Stomach smooth muscle (tissue), 2 donors: ENCODE measurements around the gene SUPT4H1.

Experiments
- H3K27ac ChIP-seq: one replicate; pipeline ENCODE4 v1.7.0; 2013; ENCODE audit warnings: mild to moderate bottlenecking, low read length, inconsistent platforms
- H3K27me3 ChIP-seq, 2 donors: one replicate each; pipeline ENCODE4 v1.7.0; 2013; ENCODE audit warnings: low read length in 2 of 2; ENCODE audit not compliant: insufficient read depth in 2 of 2, control insufficient read depth in 1 of 2
- H3K36me3 ChIP-seq, 2 donors: one replicate each; pipeline ENCODE4 v1.7.0; 2013; ENCODE audit warnings: low read length in 2 of 2; ENCODE audit not compliant: control insufficient read depth in 2 of 2, insufficient read depth in 2 of 2
- H3K4me1 ChIP-seq: one replicate; pipeline ENCODE4 v1.7.0; 2013; ENCODE audit warnings: low read length; ENCODE audit not compliant: control insufficient read depth, insufficient read depth
- H3K4me3 ChIP-seq, 2 donors: one replicate each; pipeline ENCODE4 v1.7.0; 2013; ENCODE audit warnings: low read length in 2 of 2
- H3K9ac ChIP-seq, 2 donors: one replicate each; pipeline ENCODE4 v1.7.0; 2013; ENCODE audit warnings: low read length in 2 of 2, mild to moderate bottlenecking in 1 of 2
- H3K9me3 ChIP-seq, 2 donors: one replicate each; pipeline ENCODE4 v1.7.0; 2013; ENCODE audit warnings: low read length in 2 of 2; ENCODE audit not compliant: control insufficient read depth in 2 of 2
- donor health status: healthy.
- donor health status: Pancreatic carcinoma.

SUPT4H1 gene

GRCh38 chr17:58338841-58339754 lies 12.9 kb downstream of the SUPT4H1 start:
- H3K27me3 ChIP-seq: peaks cover 2 to 5% of the 10 kb centered on the region in 2 donors
- no peak overlapping the region for H3K4me3 ChIP-seq
- H3K36me3 ChIP-seq: peaks cover 0 to 4% of the 10 kb centered on the region in 2 donors
- no peaks in the 10 kb centered on the region for H3K9me3 ChIP-seq
- peak overlapping the region; percentile 21 to 35 for H3K9ac ChIP-seq
- peaks cover 27% of the 10 kb centered on the region for H3K4me1 ChIP-seq
- peak overlapping the region; percentile 77 for H3K27ac ChIP-seq

GRCh38 chr17:58338454-58338840 lies 13.6 kb downstream of the SUPT4H1 start:
- peak overlapping the region in 1 of 2 donors; percentile 35 for H3K9ac ChIP-seq
- H3K27me3 ChIP-seq: peaks cover 5% of the 10 kb centered on the region in 2 donors
- no peaks in the 10 kb centered on the region for H3K36me3 ChIP-seq
- no peaks in the 10 kb centered on the region for H3K9me3 ChIP-seq
- peaks cover 21% of the 10 kb centered on the region for H3K4me1 ChIP-seq
- H3K4me3 ChIP-seq: peak overlapping the region in 1 of 2 donors; percentile 29
- H3K27ac ChIP-seq: peak overlapping the region; percentile 77

- no peaks in the 10 kb centered on the region for H3K36me3 ChIP-seq
- peak overlapping the region; percentile 77 for H3K27ac ChIP-seq
- peak overlapping the region; percentile 40 to 42 for H3K9ac ChIP-seq
- peaks cover 20% of the 10 kb centered on the region for H3K4me1 ChIP-seq
- H3K4me3 ChIP-seq: peak overlapping the region in 1 of 2 donors; percentile 29
- no peaks in the 10 kb centered on the region for H3K9me3 ChIP-seq
- H3K27me3 ChIP-seq: peaks cover 5% of the 10 kb centered on the region in 2 donors
Observed at GRCh38 chr17:58337600-58338453, 14.2 kb downstream of the SUPT4H1 start.

DNA sequence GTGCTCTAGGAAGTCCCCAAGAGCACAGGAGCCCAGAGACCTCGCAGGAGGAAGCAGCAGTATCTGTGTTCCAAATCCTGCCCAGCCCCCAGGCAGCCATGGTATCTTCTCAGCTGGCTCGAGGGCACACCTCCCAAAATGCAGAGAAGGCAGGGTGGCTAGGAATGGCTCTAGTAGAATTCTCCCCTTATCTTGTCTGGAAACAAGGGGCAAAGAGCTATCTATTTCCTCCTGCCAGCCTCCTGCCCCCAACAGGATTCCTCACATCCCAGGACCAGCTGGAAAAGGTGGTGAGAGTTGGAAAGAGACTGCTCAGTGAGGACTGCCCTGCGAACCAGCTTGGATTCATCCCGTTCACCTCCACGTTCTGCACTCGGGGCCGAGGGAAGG lies 14.8 kb downstream of the SUPT4H1 start:
- H3K36me3 ChIP-seq: no peaks in the 10 kb centered on the region
- H3K9me3 ChIP-seq: no peaks in the 10 kb centered on the region
- H3K4me3 ChIP-seq: peak overlapping the region in 1 of 2 donors; percentile 29
- H3K27ac ChIP-seq: peak overlapping the region; percentile 77
- peaks cover 20% of the 10 kb centered on the region for H3K4me1 ChIP-seq
- H3K27me3 ChIP-seq: peaks cover 5% of the 10 kb centered on the region in 2 donors
- peak overlapping the region; percentile 40 to 42 for H3K9ac ChIP-seq

GRCh38 chr17:58336456-58337209 lies 15.4 kb downstream of the SUPT4H1 start:
- no peaks in the 10 kb centered on the region for H3K36me3 ChIP-seq
- H3K9me3 ChIP-seq: no peaks in the 10 kb centered on the region
- peaks cover 20% of the 10 kb centered on the region for H3K4me1 ChIP-seq
- peaks cover 5% of the 10 kb centered on the region in 2 donors for H3K27me3 ChIP-seq
- H3K4me3 ChIP-seq: peak overlapping the region in 1 of 2 donors; percentile 3
- H3K9ac ChIP-seq: no peak overlapping the region
- peak overlapping the region; percentile 77 for H3K27ac ChIP-seq

DNA sequence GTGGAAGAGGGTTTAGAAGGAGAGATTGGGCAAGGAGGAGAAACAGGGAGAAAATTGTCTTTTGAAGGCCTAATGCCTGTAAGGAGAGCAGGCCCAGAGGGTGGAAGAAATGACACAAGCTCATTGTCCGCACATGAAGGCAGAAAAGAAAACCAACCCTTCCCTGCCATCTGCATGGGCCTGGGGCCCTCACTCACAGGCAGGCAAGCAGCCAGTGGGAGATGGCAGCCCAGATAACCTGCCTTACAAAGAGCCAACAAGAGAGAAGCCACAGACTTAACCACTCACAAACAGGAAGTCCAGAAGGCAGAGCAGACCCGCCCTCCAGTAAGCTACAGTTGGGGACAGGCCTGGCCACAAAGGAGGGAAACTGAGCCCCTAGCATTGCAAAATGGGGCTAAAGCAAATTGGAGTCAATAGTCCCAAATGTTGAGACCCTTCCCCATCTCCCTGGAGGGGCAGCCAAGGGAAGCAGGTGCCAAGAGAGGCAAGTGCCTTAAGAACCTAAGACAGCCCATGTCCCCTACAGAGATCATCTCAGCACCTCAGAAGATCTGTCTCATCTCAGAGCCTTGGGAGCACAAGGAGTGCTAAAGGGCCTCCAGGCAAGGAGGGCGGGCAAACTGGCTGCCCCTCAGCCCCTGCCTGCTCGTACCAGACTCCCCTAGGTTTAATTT lies 16.1 kb downstream of the SUPT4H1 start:
- Histone ChIP-seq H3K36me3 (no peaks in the 10 kb centered on the region), H3K9me3 (no peaks in the 10 kb centered on the region), H3K27me3 (peaks cover 5% of the 10 kb centered on the region in 2 donors), H3K4me1 (peaks cover 20% of the 10 kb centered on the region), H3K27ac (peak overlapping the region; percentile 24), H3K4me3 (no peak overlapping the region), H3K9ac (no peak overlapping the region)

DNA sequence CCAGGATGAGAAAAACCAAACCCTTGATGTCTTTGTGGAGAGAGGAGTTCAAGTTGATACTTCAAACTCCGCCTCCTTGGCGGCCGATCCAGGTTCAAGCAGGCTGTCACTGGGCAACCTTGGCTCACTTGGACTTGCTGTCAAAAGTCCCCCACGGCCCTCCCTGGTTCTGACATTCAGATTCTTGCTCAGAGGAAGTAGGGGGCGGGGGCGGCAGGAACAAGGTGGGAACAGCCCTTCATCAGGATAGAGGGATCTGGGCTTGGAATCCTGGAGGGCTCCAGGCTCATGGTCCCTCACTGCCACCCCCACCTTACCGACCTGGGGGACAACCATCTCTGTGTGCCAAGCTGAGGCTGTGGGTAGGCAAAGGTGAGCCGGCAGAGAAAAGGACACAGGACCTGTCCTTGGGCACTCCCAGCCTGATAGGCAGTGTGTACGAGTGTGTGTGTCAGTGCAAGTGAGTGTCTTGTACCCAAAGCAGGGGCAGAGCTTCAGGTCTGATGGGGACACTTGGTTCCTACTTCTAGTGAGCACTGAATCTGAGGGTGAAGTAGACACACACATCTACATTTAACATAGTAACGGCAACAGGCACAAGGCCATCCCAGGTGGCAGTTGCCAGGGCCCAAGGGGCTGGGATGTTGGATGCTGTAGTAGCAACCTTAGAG lies 16.8 kb downstream of the SUPT4H1 start:
- H3K36me3 ChIP-seq: no peaks in the 10 kb centered on the region
- peaks cover 20% of the 10 kb centered on the region for H3K4me1 ChIP-seq
- peaks cover 5% of the 10 kb centered on the region in 2 donors for H3K27me3 ChIP-seq
- H3K9ac ChIP-seq: no peak overlapping the region
- H3K9me3 ChIP-seq: no peaks in the 10 kb centered on the region
- no peak overlapping the region for H3K4me3 ChIP-seq
- peak overlapping the region; percentile 24 for H3K27ac ChIP-seq

DNA sequence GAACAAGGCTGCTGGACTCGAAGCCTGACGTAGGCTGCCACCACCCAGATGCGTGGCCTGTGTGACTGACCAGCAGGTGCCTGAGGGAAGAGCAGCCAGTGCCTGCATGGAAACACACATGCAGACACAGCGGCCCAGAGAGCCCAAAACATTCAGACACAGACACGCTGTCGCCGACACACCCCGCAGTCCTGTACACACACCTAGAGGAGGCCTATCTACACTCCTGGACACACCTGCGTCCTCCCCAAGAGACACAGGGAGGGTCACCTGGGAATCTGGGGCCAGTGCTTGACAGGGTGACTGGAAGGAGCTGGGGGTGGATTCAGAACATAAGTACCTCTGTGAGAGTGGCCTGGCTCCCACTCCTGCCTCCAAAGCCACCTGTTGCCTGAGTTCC lies 17.3 kb downstream of the SUPT4H1 start:
- no peak overlapping the region for H3K4me3 ChIP-seq
- H3K4me1 ChIP-seq: peaks cover 20% of the 10 kb centered on the region
- no peaks in the 10 kb centered on the region for H3K36me3 ChIP-seq
- no peaks in the 10 kb centered on the region for H3K9me3 ChIP-seq
- H3K27me3 ChIP-seq: peaks cover 5% of the 10 kb centered on the region in 2 donors
- H3K9ac ChIP-seq: no peak overlapping the region
- no peak overlapping the region for H3K27ac ChIP-seq

DNA sequence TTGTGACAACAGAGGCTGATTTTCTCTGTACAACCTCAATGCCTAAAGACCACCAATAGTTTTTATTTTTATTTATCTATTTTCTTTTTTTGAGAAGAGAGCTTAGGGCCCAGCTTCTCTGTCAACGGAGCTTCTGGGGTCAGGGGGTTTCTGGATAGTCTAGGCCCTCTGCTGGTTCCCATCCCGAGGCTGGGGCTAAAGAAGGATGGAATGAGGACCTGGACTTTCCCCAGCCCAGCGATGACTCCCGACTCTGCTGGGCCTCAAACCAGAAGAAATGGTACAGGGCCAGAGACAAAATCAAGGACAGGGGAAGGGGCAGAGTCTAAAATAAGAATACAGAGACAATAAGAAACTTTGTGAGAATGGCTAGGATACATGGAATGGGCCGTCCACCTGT lies 17.7 kb downstream of the SUPT4H1 start:
- Histone ChIP-seq H3K36me3 (no peaks in the 10 kb centered on the region), H3K4me1 (peaks cover 20% of the 10 kb centered on the region), H3K9me3 (no peaks in the 10 kb centered on the region), H3K9ac (no peak overlapping the region), H3K4me3 (no peak overlapping the region), H3K27ac (no peak overlapping the region), H3K27me3 (peaks cover 5% of the 10 kb centered on the region in 2 donors)
